GM18951 (cell line): ENCODE measurements around the gene VWA7.
"Not testable (repeated sequence)": the region's sequence is repeated elsewhere in the genome, so short reads cannot be mapped to it uniquely, and the experiment has no call there.

ENCODE experiments used
- POLR2A ChIP-seq: IDR thresholded peaks from 4 replicates; pipeline ENCODE4 v1.6.1; 2011; ENCODE audit warnings: mild to moderate bottlenecking; ENCODE audit not compliant: insufficient read length, insufficient read depth; ENCODE audit errors: extremely low read depth
- in situ Hi-C: fragments of 300-500 bp; cut with MboI; formaldehyde crosslinking; loops from one replicate; pipeline ENCODE4 v1.12.0; 2022; ENCODE audit warnings: low sequenced_read_pairs, mixed read lengths, inconsistent platforms; ENCODE audit not compliant: unreplicated experiment

Gene VWA7

GRCh38 chr6:31776989-31777666 is at the start of gene VWA7:
Gene VWA7, minus strand, starts transcription at chr6:31777328. Its CDS starts 549 bp downstream, at chr6:31776779.
- in situ Hi-C loops, result no loop called here
- peak; percentile 21 for TF ChIP-seq POLR2A

- in situ Hi-C loops, result no loop called here
- TF ChIP-seq POLR2A, result peak; percentile 57
Measured at GRCh38 chr6:31826793-31827285, 49.7 kb upstream of the VWA7 start.

- in situ Hi-C loops, result no loop called here
- no peak for TF ChIP-seq POLR2A
Measured at GRCh38 chr6:31825553-31825952, 48.4 kb upstream of the VWA7 start.

GRCh38 chr6:31823592-31824196 is 46.6 kb upstream of the VWA7 start:
- in situ Hi-C loops, result not testable (repeated sequence)

- in situ Hi-C loops, result no loop called here
- peak; percentile 37 for TF ChIP-seq POLR2A
Measured at GRCh38 chr6:31822036-31822821, 45.1 kb upstream of the VWA7 start.

GRCh38 chr6:31821301-31822035 is 44.3 kb upstream of the VWA7 start:
- in situ Hi-C loops, result no loop called here
- TF ChIP-seq POLR2A, result peak; percentile 70

GRCh38 chr6:31820399-31820798 is 43.3 kb upstream of the VWA7 start:
- in situ Hi-C loops, result not testable (repeated sequence)

- in situ Hi-C loops, result no loop called here
- no peak for TF ChIP-seq POLR2A
Measured at GRCh38 chr6:31819871-31820299, 42.8 kb upstream of the VWA7 start.

GRCh38 chr6:31817929-31818511 is 40.9 kb upstream of the VWA7 start:
- in situ Hi-C loops, result not testable (repeated sequence)

GRCh38 chr6:31817133-31817928 is 40.2 kb upstream of the VWA7 start:
- in situ Hi-C loops, result not testable (repeated sequence)

GRCh38 chr6:31815025-31815838 is 38.1 kb upstream of the VWA7 start, which contains the start of the genes HSPA1A and HSPA1L:
Gene HSPA1A, plus strand, starts transcription at chr6:31815543. Its CDS starts 214 bp downstream, at chr6:31815757.
Gene HSPA1L, minus strand, starts transcription at chr6:31815283. Its CDS starts 3,311 bp downstream, at chr6:31811972.
- TF ChIP-seq POLR2A, result peak; percentile 87
- in situ Hi-C loops, result no loop called here
